Caco-2 (cell line): ENCODE results near the gene SLC17A5. TPM values are rescaled to one million over a fixed set of nuclear protein-coding genes. Genes with fewer than 3 reads are reported as not detected.

Source experiments
- BruUV-seq: library from RNA; stranded (reverse); fragments of 400-500 nt; replicated peaks from 2 replicates; lab custom pipeline; 2021; lab: Mats Ljungman, UMichigan
- CTCF ChIA-PET: fragments of 300-600 bp; sonication (Branson Sonifier 250); formaldehyde crosslinking; loops from one replicate; lab custom pipeline; 2022; ENCODE audit warnings: antibody characterized with exemption; lab: Charles Lee
- POLR2A ChIA-PET: fragments of 300-600 bp; sonication (Branson Sonifier 250); formaldehyde crosslinking; loops from one replicate; lab custom pipeline; 2022; ENCODE audit warnings: antibody characterized with exemption; lab: Charles Lee
- DNase-seq, 2 experiments: peaks; one replicate each; pipeline versions ENCODE4 v3.0.0 to v3.0.0-alpha.2; 2020 to 2022
- H3K27me3 ChIP-seq: replicated peaks from 2 replicates; pipeline ENCODE4 v1.6.0; 2011; ENCODE audit warnings: low read length; ENCODE audit not compliant: control insufficient read depth, insufficient read depth
- H3K36me3 ChIP-seq: 2 replicates; pipeline ENCODE4 v1.5.1; 2011; ENCODE audit warnings: low read length; ENCODE audit not compliant: control insufficient read depth, insufficient read depth
- H3K4me1 ChIP-seq: fragments of 250-450 bp; sonication (Bioruptor Pico); 2 replicates; pipeline ENCODE4 v1.5.1; 2020; ENCODE audit warnings: mild to moderate bottlenecking
- H3K4me3 ChIP-seq: 2 replicates; pipeline ENCODE4 v1.5.1; 2011; ENCODE audit warnings: low read depth, mild to moderate bottlenecking, control low read depth, low read length
- H3K9me3 ChIP-seq: fragments of 250-450 bp; sonication (Bioruptor Pico); 2 replicates; pipeline ENCODE4 v1.5.1; 2020; ENCODE audit warnings: mild to moderate bottlenecking, moderate library complexity
- H3K27ac Mint-ChIP-seq: one replicate; pipeline ENCODE4 v1.8.0; 2022; ENCODE audit warnings: mixed read lengths; ENCODE audit not compliant: unreplicated experiment
- H3K27me3 Mint-ChIP-seq: one replicate; pipeline ENCODE4 v1.8.0; 2022; ENCODE audit warnings: mixed read lengths; ENCODE audit not compliant: insufficient read depth, unreplicated experiment
- H3K36me3 Mint-ChIP-seq: one replicate; pipeline ENCODE4 v1.8.0; 2022; ENCODE audit warnings: mild to moderate bottlenecking, mixed read lengths; ENCODE audit not compliant: insufficient read depth, unreplicated experiment
- H3K4me1 Mint-ChIP-seq: one replicate; pipeline ENCODE4 v1.8.0; 2022; ENCODE audit warnings: low read depth, mixed read lengths; ENCODE audit not compliant: unreplicated experiment
- H3K4me3 Mint-ChIP-seq: one replicate; pipeline ENCODE4 v1.8.0; 2022; ENCODE audit warnings: mild to moderate bottlenecking, moderate library complexity, mixed read lengths; ENCODE audit not compliant: unreplicated experiment
- H3K9me3 Mint-ChIP-seq: one replicate; pipeline ENCODE4 v1.8.0; 2022; ENCODE audit warnings: mixed read lengths; ENCODE audit not compliant: unreplicated experiment
- intact Hi-C: fragments of 100-400 bp; cut with micrococcal nuclease; formaldehyde crosslinking; loops from one replicate; pipeline ENCODE4 v1.10.0; 2022; ENCODE audit not compliant: unreplicated experiment
- total RNA-seq: library from RNA; stranded (reverse); gene quantifications from 2 replicates; pipeline ENCODE4 v1.2.3, GENCODE V29; 2022
- TF ChIP-seq, protein P1 (sequence below), 2 experiments: fragments of 200-600 bp in 1 of 2; IDR thresholded peaks; 1 replicate in 1 of 2; 2 replicates in 1 of 2; pipeline versions ENCODE4 v1.5.1 to v1.8.0; 2011 to 2022; ENCODE audit warnings: antibody characterized with exemption in 1 of 2, control low read depth in 1 of 2, inconsistent platforms in 1 of 2, low read depth in 1 of 2, low read length in 1 of 2, mild to moderate bottlenecking in 1 of 2, moderate library complexity in 1 of 2; ENCODE audit not compliant: insufficient read depth in 1 of 2, severe bottlenecking in 1 of 2, unreplicated experiment in 1 of 2

SLC17A5 gene
- total RNA-seq, 1 experiment from 2014 or later: 13.0 TPM

DNA sequence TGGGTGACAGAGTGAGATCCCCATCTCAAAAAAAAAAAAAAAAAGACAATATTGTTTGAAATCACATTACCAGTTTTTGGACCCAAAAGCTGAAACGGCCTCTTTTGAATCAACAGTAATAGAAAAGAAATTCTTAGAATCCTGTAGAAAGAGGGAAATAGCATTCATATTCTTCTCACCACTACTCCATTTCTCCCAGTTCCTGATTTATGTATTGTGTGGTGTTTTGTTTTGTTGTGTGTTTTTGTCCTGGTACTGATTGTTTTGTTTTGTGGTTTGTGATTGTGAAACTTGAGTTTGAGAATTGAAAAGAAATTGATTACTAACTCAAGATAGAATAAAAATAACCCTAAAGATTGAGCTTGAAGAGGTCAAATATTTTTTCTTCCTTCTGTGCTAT, 106.8 kb downstream of the SLC17A5 start:
- H3K27ac Mint-ChIP-seq: no peak overlapping the region
- Histone ChIP-seq H3K27me3 (no peaks in the 10 kb centered on the region), H3K4me1 (0 out of 2 replicates have a peak, but pooled peaks cover 5% of the 10 kb centered on the region), H3K4me3 (no peak overlapping the region), H3K9me3 (no peaks in the 10 kb centered on the region), H3K36me3 (no peaks in the 10 kb centered on the region)
- H3K4me3 Mint-ChIP-seq: no peak overlapping the region
- CTCF ChIA-PET: no interaction called here
- POLR2A ChIA-PET: no interaction called here
- peaks cover 5% of the 10 kb centered on the region for H3K9me3 Mint-ChIP-seq
- no peak for DNase-seq
- TF ChIP-seq, protein P1, sequence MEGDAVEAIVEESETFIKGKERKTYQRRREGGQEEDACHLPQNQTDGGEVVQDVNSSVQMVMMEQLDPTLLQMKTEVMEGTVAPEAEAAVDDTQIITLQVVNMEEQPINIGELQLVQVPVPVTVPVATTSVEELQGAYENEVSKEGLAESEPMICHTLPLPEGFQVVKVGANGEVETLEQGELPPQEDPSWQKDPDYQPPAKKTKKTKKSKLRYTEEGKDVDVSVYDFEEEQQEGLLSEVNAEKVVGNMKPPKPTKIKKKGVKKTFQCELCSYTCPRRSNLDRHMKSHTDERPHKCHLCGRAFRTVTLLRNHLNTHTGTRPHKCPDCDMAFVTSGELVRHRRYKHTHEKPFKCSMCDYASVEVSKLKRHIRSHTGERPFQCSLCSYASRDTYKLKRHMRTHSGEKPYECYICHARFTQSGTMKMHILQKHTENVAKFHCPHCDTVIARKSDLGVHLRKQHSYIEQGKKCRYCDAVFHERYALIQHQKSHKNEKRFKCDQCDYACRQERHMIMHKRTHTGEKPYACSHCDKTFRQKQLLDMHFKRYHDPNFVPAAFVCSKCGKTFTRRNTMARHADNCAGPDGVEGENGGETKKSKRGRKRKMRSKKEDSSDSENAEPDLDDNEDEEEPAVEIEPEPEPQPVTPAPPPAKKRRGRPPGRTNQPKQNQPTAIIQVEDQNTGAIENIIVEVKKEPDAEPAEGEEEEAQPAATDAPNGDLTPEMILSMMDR (IDR thresholded peaks at IDR 0.05; ENCODE audit: insufficient read depth in 1 of 2, low read depth in 1 of 2, low read length in 1 of 2, severe bottlenecking in 1 of 2, unreplicated experiment in 1 of 2): no peak
- BruUV-seq: no TSS peak
- H3K27me3 Mint-ChIP-seq: no peaks in the 10 kb centered on the region
- intact Hi-C loops: no loop called here
- H3K36me3 Mint-ChIP-seq: no peaks in the 10 kb centered on the region
- H3K4me1 Mint-ChIP-seq: no peaks in the 10 kb centered on the region

Other genes with a start within 250 kb of the SLC17A5 start
- 23.8 and 24.8 TPM in 2 replicates for gene CGAS, start 201.7 kb downstream of the SLC17A5 start, total RNA-seq
- 28.7 and 33.1 TPM in 2 replicates for gene MTO1, start 192.3 kb downstream of the SLC17A5 start, total RNA-seq
- 9,246 and 9,491 TPM in 2 replicates for gene EEF1A1, start 133.0 kb downstream of the SLC17A5 start, total RNA-seq
- 0.18 and 0.19 TPM in 2 replicates for gene CD109, start 42.2 kb upstream of the SLC17A5 start, total RNA-seq